MCF 10A (cell line): Measurements from ENCODE around the gene SYNPR. TPM values are rescaled to one million over a fixed set of nuclear protein-coding genes. Genes with fewer than 3 reads are reported as not detected.

Experiments used
- Bru-seq: library from RNA; stranded (reverse); fragments of 400-500 nt; gene quantifications from one replicate; lab custom pipeline; 2021; lab: Mats Ljungman, UMichigan
- BruChase-seq, 2 experiments: library from RNA; stranded (reverse); fragments of 400-500 nt; gene quantifications; one replicate each; lab custom pipeline; 2021; lab: Mats Ljungman, UMichigan
- BruUV-seq: library from RNA; stranded (reverse); fragments of 400-500 nt; replicated peaks from 2 replicates; lab custom pipeline; 2021; lab: Mats Ljungman, UMichigan
- CTCF ChIA-PET: fragments of 300-600 bp; sonication (Branson Sonifier 250); formaldehyde crosslinking; extraction: SDS; loops from one replicate; lab custom pipeline; 2021; ENCODE audit warnings: antibody characterized with exemption, inconsistent platforms; lab: Yijun Ruan, JAX
- POLR2A ChIA-PET: fragments of 300-600, 350-650 bp; sonication (Branson Sonifier 250); formaldehyde crosslinking; extraction: SDS; loops from one replicate; lab custom pipeline; 2020; ENCODE audit warnings: antibody characterized with exemption, inconsistent platforms; lab: Yijun Ruan, JAX
- DNase-seq: peaks from one replicate; pipeline ENCODE4 v3.0.0-alpha.2; 2018; ENCODE audit not compliant: unreplicated experiment
- H3K27ac Mint-ChIP-seq: one replicate; pipeline ENCODE4 v1.8.0; 2022; ENCODE audit warnings: mild to moderate bottlenecking, low read depth, mixed read lengths; ENCODE audit not compliant: unreplicated experiment
- H3K27me3 Mint-ChIP-seq: one replicate; pipeline ENCODE4 v1.8.0; 2022; ENCODE audit warnings: mixed read lengths; ENCODE audit not compliant: insufficient read depth, unreplicated experiment
- H3K36me3 Mint-ChIP-seq: one replicate; pipeline ENCODE4 v1.8.0; 2022; ENCODE audit warnings: mild to moderate bottlenecking, moderate library complexity, mixed read lengths; ENCODE audit not compliant: insufficient read depth, unreplicated experiment
- H3K4me1 Mint-ChIP-seq: one replicate; pipeline ENCODE4 v1.8.0; 2022; ENCODE audit warnings: mixed read lengths; ENCODE audit not compliant: insufficient read depth, unreplicated experiment
- H3K4me3 Mint-ChIP-seq: one replicate; pipeline ENCODE4 v1.8.0; 2022; ENCODE audit warnings: mild to moderate bottlenecking, moderate library complexity, mixed read lengths; ENCODE audit not compliant: unreplicated experiment
- H3K9me3 Mint-ChIP-seq: one replicate; pipeline ENCODE4 v1.8.0; 2022; ENCODE audit warnings: mixed read lengths; ENCODE audit not compliant: unreplicated experiment
- CTCF ChIP-seq: fragments of 200-600 bp; IDR thresholded peaks from one replicate; pipeline ENCODE4 v1.8.0; 2022; ENCODE audit warnings: antibody characterized with exemption, mild to moderate bottlenecking; ENCODE audit not compliant: unreplicated experiment
- intact Hi-C: fragments of 100-400 bp; cut with micrococcal nuclease; formaldehyde crosslinking; loops from 2 replicates; pipeline ENCODE4 v1.14.1; 2022
- long read RNA-seq: library from polyadenylated mRNA; stranded (forward); transcript quantifications from one replicate; pipeline ENCODE4 v2.0.0, GENCODE V29; 2022
- total RNA-seq: library from RNA; stranded (reverse); gene quantifications from 2 replicates; pipeline ENCODE4 v1.2.3, GENCODE V29; 2022

SYNPR gene
- not detected in 2 replicates for total RNA-seq
- percentile 0 among the genes with signal in this experiment for Bru-seq, nascent RNA
- percentile 0 among the genes with signal in this experiment for BruChase-seq, experiment 1, labeled RNA remaining after a 6-hour chase
- not detected for BruChase-seq, experiment 2, labeled RNA remaining after a 2-hour chase
- long read RNA-seq: 0 reads

- no peaks in the 10 kb centered on the region for H3K36me3 Mint-ChIP-seq
- no peak for TF ChIP-seq CTCF
- H3K27me3 Mint-ChIP-seq: peaks cover 86% of the 10 kb centered on the region
- POLR2A ChIA-PET: no interaction called here
- no peak within 1 kb of the TSS for H3K27ac Mint-ChIP-seq
- CTCF ChIA-PET: interaction anchor here (0.6 kb wide), 1 partner anchor 589 kb away, joined by 3 read pairs; no protein-coding TSS in a partner anchor
- no TSS peak for BruUV-seq
- no peak within 1 kb of the TSS for H3K4me3 Mint-ChIP-seq
- H3K4me1 Mint-ChIP-seq: no peaks in the 10 kb centered on the region
- DNase-seq: no peak
- intact Hi-C loops: no loop called here
- no peaks in the 10 kb centered on the region for H3K9me3 Mint-ChIP-seq
Measured at GRCh38 chr3:63278171-63279004, at the start of gene SYNPR. SYNPR (plus strand) TSS chr3:63278308.

- Mint-ChIP-seq H3K36me3 (no peaks in the 10 kb centered on the region), H3K27me3 (peaks cover 21% of the 10 kb centered on the region), H3K4me1 (peaks cover 12% of the 10 kb centered on the region), H3K27ac (peak overlapping the region; percentile 59), H3K4me3 (no peak overlapping the region), H3K9me3 (no peaks in the 10 kb centered on the region)
- BruUV-seq: no TSS peak
- intact Hi-C loops: loop anchor here (1.0 to 5.0 kb wide), 4 partner anchors 395 to 676 kb away; no protein-coding TSS in a partner anchor
- peak; percentile 60 for DNase-seq
- ChIA-PET POLR2A (interaction anchor here (0.6 to 1.4 kb wide), 2 partner anchors 10 to 674 kb away, joined by 3 read pairs; no protein-coding TSS in a partner anchor), CTCF (interaction anchor here (0.6 to 15.6 kb wide), 26 partner anchors 9 to 1028 kb away, joined by 3 to 339 read pairs (median 3); no protein-coding TSS in a partner anchor)
- peak; percentile 57 for TF ChIP-seq CTCF
Measured at GRCh38 chr3:63228677-63229076, 49.4 kb upstream of the SYNPR start.

GRCh38 chr3:63230146-63230545 lies 48.0 kb upstream of the SYNPR start:
- intact Hi-C loops: loop anchor here (5.0 kb wide), 2 partner anchors 898 to 1028 kb away; no protein-coding TSS in a partner anchor
- CTCF ChIA-PET: interaction anchor here (0.6 to 15.6 kb wide), 11 partner anchors 11 to 669 kb away, joined by 3 to 339 read pairs (median 4); no protein-coding TSS in a partner anchor
- H3K9me3 Mint-ChIP-seq: no peaks in the 10 kb centered on the region
- no peak overlapping the region for H3K4me3 Mint-ChIP-seq
- no peak for TF ChIP-seq CTCF
- POLR2A ChIA-PET: no interaction called here
- H3K27ac Mint-ChIP-seq: no peak overlapping the region
- peaks cover 9% of the 10 kb centered on the region for H3K27me3 Mint-ChIP-seq
- H3K4me1 Mint-ChIP-seq: peaks cover 12% of the 10 kb centered on the region
- no peaks in the 10 kb centered on the region for H3K36me3 Mint-ChIP-seq
- BruUV-seq: no TSS peak
- DNase-seq: no peak
